H9 (cell line): ENCODE results near the gene CBX8. TPM values are rescaled to one million over a fixed set of nuclear protein-coding genes. Genes with fewer than 3 reads are reported as not detected.

Experiments
- DNase-seq: peaks from one replicate; pipeline ENCODE4 v3.0.0-alpha.2; 2017
- H2AFZ ChIP-seq: one replicate; pipeline ENCODE4 v1.6.1; 2013; ENCODE audit warnings: mild to moderate bottlenecking, low read length, control low read depth, moderate library complexity
- H2AK5ac ChIP-seq: 2 replicates; pipeline ENCODE4 v1.6.1; 2013; ENCODE audit warnings: low read length, control low read depth, mixed read lengths; ENCODE audit not compliant: insufficient read length
- H2BK120ac ChIP-seq: one replicate; pipeline ENCODE4 v1.6.1; 2013; ENCODE audit warnings: low read depth, mild to moderate bottlenecking, low read length, control low read depth, inconsistent platforms; ENCODE audit not compliant: poor library complexity, severe bottlenecking
- H2BK12ac ChIP-seq: 2 replicates; pipeline ENCODE4 v1.6.1; 2013; ENCODE audit warnings: low read length, control low read depth, mixed read lengths, low read depth; ENCODE audit not compliant: insufficient read length
- H2BK15ac ChIP-seq: 2 replicates; pipeline ENCODE4 v1.6.1; 2013; ENCODE audit warnings: low read depth, low read length, control low read depth
- H2BK20ac ChIP-seq: one replicate; pipeline ENCODE4 v1.6.1; 2013; ENCODE audit warnings: low read depth, mild to moderate bottlenecking, low read length, control low read depth, inconsistent platforms; ENCODE audit not compliant: poor library complexity, severe bottlenecking
- H2BK5ac ChIP-seq: 2 replicates; pipeline ENCODE4 v1.6.1; 2013; ENCODE audit warnings: low read length, control low read depth, mixed read lengths; ENCODE audit not compliant: insufficient read length
- H3K14ac ChIP-seq: 2 replicates; pipeline ENCODE4 v1.6.1; 2013; ENCODE audit warnings: low read length, control low read depth; ENCODE audit not compliant: insufficient read depth
- H3K18ac ChIP-seq: 2 replicates; pipeline ENCODE4 v1.6.1; 2013; ENCODE audit warnings: low read depth, mild to moderate bottlenecking, mixed read lengths, low read length, control low read depth; ENCODE audit not compliant: insufficient read length
- H3K23ac ChIP-seq: 2 replicates; pipeline ENCODE4 v1.6.1; 2013; ENCODE audit warnings: low read length, control low read depth, mixed read lengths, low read depth; ENCODE audit not compliant: insufficient read length
- H3K23me2 ChIP-seq: 2 replicates; pipeline ENCODE4 v1.6.1; 2013; ENCODE audit warnings: low read depth, mild to moderate bottlenecking, mixed read lengths, low read length, control low read depth; ENCODE audit not compliant: insufficient read length, poor library complexity, severe bottlenecking
- H3K27ac ChIP-seq: 2 replicates; pipeline ENCODE4 v1.5.1; 2013; ENCODE audit warnings: low read length, control low read depth, mixed read lengths, low read depth; ENCODE audit not compliant: insufficient read length
- H3K27me3 ChIP-seq: 2 replicates; pipeline ENCODE4 v1.6.1; 2013; ENCODE audit warnings: low read length, control low read depth, inconsistent platforms; ENCODE audit not compliant: insufficient read depth
- H3K4ac ChIP-seq: 2 replicates; pipeline ENCODE4 v1.6.1; 2013; ENCODE audit warnings: low read depth, mild to moderate bottlenecking, control low read depth, inconsistent platforms, low read length, moderate library complexity
- H3K4me1 ChIP-seq: 2 replicates; pipeline ENCODE4 v1.6.1; 2013; ENCODE audit warnings: low read length, control low read depth, inconsistent platforms; ENCODE audit not compliant: insufficient read depth
- H3K4me2 ChIP-seq: 2 replicates; pipeline ENCODE4 v1.6.1; 2013; ENCODE audit warnings: low read length, control low read depth, mixed read lengths; ENCODE audit not compliant: insufficient read length, insufficient read depth
- H3K56ac ChIP-seq: 2 replicates; pipeline ENCODE4 v1.6.1; 2013; ENCODE audit warnings: low read depth, mild to moderate bottlenecking, mixed read lengths, low read length, control low read depth; ENCODE audit not compliant: insufficient read length
- H3K79me1 ChIP-seq: 2 replicates; pipeline ENCODE4 v1.6.1; 2013; ENCODE audit warnings: low read depth, mild to moderate bottlenecking, moderate library complexity, low read length, control low read depth, inconsistent platforms; ENCODE audit not compliant: insufficient read depth, poor library complexity, severe bottlenecking
- H3K79me2 ChIP-seq: 2 replicates; pipeline ENCODE4 v1.6.1; 2013; ENCODE audit warnings: low read length, control low read depth, inconsistent platforms; ENCODE audit not compliant: insufficient read depth
- H3K9ac ChIP-seq: 2 replicates; pipeline ENCODE4 v1.6.1; 2013; ENCODE audit warnings: low read length, control low read depth, mixed read lengths; ENCODE audit not compliant: insufficient read length; ENCODE audit errors: extremely low read depth
- H3K9me3 ChIP-seq: one replicate; pipeline ENCODE4 v1.6.1; 2013; ENCODE audit warnings: low read depth, low read length, inconsistent platforms; ENCODE audit not compliant: control insufficient read depth
- H3T11ph ChIP-seq: one replicate; pipeline ENCODE4 v1.6.1; 2013; ENCODE audit warnings: mild to moderate bottlenecking, low read length, control low read depth, inconsistent platforms
- H4K20me1 ChIP-seq: one replicate; pipeline ENCODE4 v1.6.1; 2013; ENCODE audit not compliant: control insufficient read depth, insufficient read length, insufficient read depth
- H4K5ac ChIP-seq: 2 replicates; pipeline ENCODE4 v1.6.1; 2013; ENCODE audit warnings: low read depth, mild to moderate bottlenecking, mixed read lengths, low read length, control low read depth; ENCODE audit not compliant: insufficient read length
- H4K8ac ChIP-seq: replicated peaks from 2 replicates; pipeline ENCODE4 v1.6.1; 2013; ENCODE audit warnings: low read length, control low read depth, mixed read lengths, low read depth; ENCODE audit not compliant: insufficient read length
- H4K91ac ChIP-seq: 2 replicates; pipeline ENCODE4 v1.6.1; 2013; ENCODE audit warnings: low read depth, mild to moderate bottlenecking, moderate library complexity, mixed read lengths, low read length, control low read depth; ENCODE audit not compliant: insufficient read length
- H3K27ac Mint-ChIP-seq, 3 experiments: 2 replicates in 2 of 3; 3 replicates in 1 of 3; pipeline ENCODE4 v1.8.0; 2020 to 2021; ENCODE audit warnings: mixed read lengths in 3 of 3, mild to moderate bottlenecking in 1 of 3, moderate library complexity in 1 of 3
- H3K27me3 Mint-ChIP-seq: 2 replicates; pipeline ENCODE4 v1.8.0; 2021; ENCODE audit warnings: low read depth, mild to moderate bottlenecking, moderate library complexity, mixed read lengths
- H3K36me3 Mint-ChIP-seq, 3 experiments: 2 replicates in 2 of 3; 3 replicates in 1 of 3; pipeline ENCODE4 v1.8.0; 2020 to 2021; ENCODE audit warnings: low read depth in 3 of 3, mixed read lengths in 3 of 3; ENCODE audit not compliant: insufficient read depth in 1 of 3
- H3K4me1 Mint-ChIP-seq, 2 experiments: 2 replicates each; pipeline ENCODE4 v1.8.0; 2020; ENCODE audit warnings: mixed read lengths in 2 of 2
- H3K4me3 Mint-ChIP-seq, 2 experiments: 2 replicates in 1 of 2; 3 replicates in 1 of 2; pipeline ENCODE4 v1.8.0; 2020 to 2021; ENCODE audit warnings: mild to moderate bottlenecking in 2 of 2, mixed read lengths in 2 of 2, moderate library complexity in 1 of 2
- H3K9me3 Mint-ChIP-seq, 2 experiments: 2 replicates in 1 of 2; 3 replicates in 1 of 2; pipeline ENCODE4 v1.8.0; 2020; ENCODE audit warnings: mild to moderate bottlenecking in 2 of 2, mixed read lengths in 2 of 2, moderate library complexity in 1 of 2
- CTCF ChIP-seq: fragments of 200-600 bp; sonication (generic); conservative IDR thresholded peaks from 3 replicates; pipeline ENCODE4 v1.8.0; 2021; ENCODE audit warnings: antibody characterized with exemption, mild to moderate bottlenecking
- WGBS: extraction: QIAGEN DNeasy Blood & Tissue Kit; methylation state at CpG from one replicate; pipeline ENCODE4 v1.1.7; 2013; ENCODE audit warnings: missing lambda C conversion rate, low lambda C conversion rate, mixed read lengths; ENCODE audit not compliant: insufficient read length; ENCODE audit errors: extremely low coverage; 5-methylcytosine and 5-hydroxymethylcytosine counted together
- total RNA-seq: library from RNA; stranded (reverse); gene quantifications from 2 replicates; pipeline ENCODE4 v1.2.1, GENCODE V29; 2021

CBX8 gene
- total RNA-seq, 1 experiment from 2014 or later = 1.2 TPM

- no peaks in the 10 kb centered on the region for H3K79me2 ChIP-seq
- Mint-ChIP-seq H3K4me1 (peaks cover 24 to 38% of the 10 kb centered on the region in 2 experiments), H3K27me3 (peaks cover 99% of the 10 kb centered on the region), H3K27ac (no peak overlapping the region), H3K36me3 (no peaks in the 10 kb centered on the region), H3K9me3 (peaks cover 4 to 6% of the 10 kb centered on the region in 2 experiments; a peak in 3 of 5 replicates), H3K4me3 (no peak overlapping the region; a peak in 1 of 5 replicates)
- no peak overlapping the region for H2BK5ac ChIP-seq
- H3K23ac ChIP-seq = no peak overlapping the region
- no peaks in the 10 kb centered on the region for H4K20me1 ChIP-seq
- H2BK12ac ChIP-seq = no peak overlapping the region
- no peak overlapping the region for H2BK15ac ChIP-seq
- H3K79me1 ChIP-seq = no peaks in the 10 kb centered on the region
- no peak overlapping the region for H4K91ac ChIP-seq
- no peak for DNase-seq
- no peak overlapping the region for H3K18ac ChIP-seq
- H2AK5ac ChIP-seq = no peak overlapping the region
- no peak overlapping the region for H3K9ac ChIP-seq
- no peak overlapping the region for H2BK120ac ChIP-seq
- WGBS = no CpG with 5 or more reads among the region's 8 CpGs
- H4K8ac ChIP-seq = no peak overlapping the region
- peaks cover 12% of the 10 kb centered on the region for H3K23me2 ChIP-seq
- H3K56ac ChIP-seq = no peak overlapping the region
- H3K27ac ChIP-seq = no peak overlapping the region
- no peak overlapping the region for H3K4ac ChIP-seq
- H3T11ph ChIP-seq = no peak overlapping the region
- H3K9me3 ChIP-seq = no peaks in the 10 kb centered on the region
- H3K27me3 ChIP-seq = peaks cover 66% of the 10 kb centered on the region
- no peak overlapping the region for H3K4me2 ChIP-seq
- no peak overlapping the region for H2AFZ ChIP-seq
- no peak for TF ChIP-seq CTCF
- no peak overlapping the region for H3K14ac ChIP-seq
- no peak overlapping the region for H4K5ac ChIP-seq
- H3K4me1 ChIP-seq = peaks cover 2% of the 10 kb centered on the region; the same call in 1 of the 2 replicates
- H2BK20ac ChIP-seq = no peak overlapping the region
These were observed 33.9 kb upstream of the CBX8 start for GRCh38 chr17:79830763-79831264.
